IgD-negative memory B cell (primary cell): ENCODE measurements around the gene APAF1. TPM values are rescaled to one million over a fixed set of nuclear protein-coding genes. Genes with fewer than 3 reads are reported as not detected.
"Not testable (repeated sequence)": the region's sequence is repeated elsewhere in the genome, so short reads cannot be mapped to it uniquely, and the experiment has no call there.

Experiments
- H3K27ac Mint-ChIP-seq, 3 donors: one replicate each; pipeline ENCODE4 v1.8.0; 2020 to 2022; ENCODE audit warnings: mild to moderate bottlenecking in 3 of 3, mixed read lengths in 3 of 3, moderate library complexity in 1 of 3
- H3K27me3 Mint-ChIP-seq: one replicate; pipeline ENCODE4 v1.8.0; 2021; ENCODE audit warnings: mixed read lengths
- H3K36me3 Mint-ChIP-seq: one replicate; pipeline ENCODE4 v1.8.0; 2020; ENCODE audit warnings: mild to moderate bottlenecking, mixed read lengths
- H3K4me1 Mint-ChIP-seq, 3 donors: one replicate each; pipeline ENCODE4 v1.8.0; 2020 to 2022; ENCODE audit warnings: mixed read lengths in 3 of 3, mild to moderate bottlenecking in 1 of 3
- H3K4me3 Mint-ChIP-seq, 4 donors: one replicate each; pipeline ENCODE4 v1.8.0; 2020 to 2022; ENCODE audit warnings: mild to moderate bottlenecking in 4 of 4, mixed read lengths in 4 of 4, moderate library complexity in 3 of 4
- H3K9me3 Mint-ChIP-seq, 3 donors: one replicate each; pipeline ENCODE4 v1.8.0; 2020 to 2021; ENCODE audit warnings: mixed read lengths in 3 of 3, mild to moderate bottlenecking in 1 of 3
- polyA plus RNA-seq: library from polyadenylated mRNA; unstranded; fragments of 300-500 nt; fragmentation: Illumina TruSeq; gene quantifications from one replicate; pipeline ENCODE4 v1.2.3, GENCODE V29; 2021

APAF1 gene
- 10.6 TPM for polyA plus RNA-seq

- Mint-ChIP-seq H3K9me3 (no peaks in the 10 kb centered on the region), H3K27me3 (no peaks in the 10 kb centered on the region), H3K4me3 (peak within 1 kb of the TSS; percentile 98 to 100 (median 99)), H3K4me1 (peaks cover 12 to 30% (median 18%) of the 10 kb centered on the region in 3 donors), H3K36me3 (peaks cover 3% of the 10 kb centered on the region), H3K27ac (peak within 1 kb of the TSS; percentile 92 to 99 (median 98))
These were observed at the start of gene APAF1, which contains the start of gene IKBIP for GRCh38 chr12:98644712-98645571. Gene APAF1, plus strand, starts transcription at chr12:98645290. Its CDS starts 3,070 bp downstream, at chr12:98648360. Gene IKBIP, minus strand, starts transcription at chr12:98644788. Its CDS starts 87 bp downstream, at chr12:98644701.

- Mint-ChIP-seq H3K27ac (peak overlapping the region in 2 of 3 donors; percentile 31 to 73), H3K4me1 (peaks cover 20 to 27% (median 24%) of the 10 kb centered on the region in 3 donors)
- not testable (repeated sequence) for H3K36me3 Mint-ChIP-seq, H3K9me3 Mint-ChIP-seq, H3K4me3 Mint-ChIP-seq, H3K27me3 Mint-ChIP-seq
These were observed 47.8 kb upstream of the APAF1 start for GRCh38 chr12:98597313-98597712.

- H3K4me1 Mint-ChIP-seq, result peaks cover 0 to 8% (median 3%) of the 10 kb centered on the region in 3 donors
- no peak overlapping the region for H3K4me3 Mint-ChIP-seq
- H3K36me3 Mint-ChIP-seq, result peaks cover 3% of the 10 kb centered on the region
- H3K27ac Mint-ChIP-seq, result peak overlapping the region in 1 of 3 donors; percentile 60
- no peaks in the 10 kb centered on the region for H3K9me3 Mint-ChIP-seq
- no peaks in the 10 kb centered on the region for H3K27me3 Mint-ChIP-seq
These were observed 43.2 kb upstream of the APAF1 start for GRCh38 chr12:98601924-98602323.

GRCh38 chr12:98606359-98606988, 38.6 kb upstream of the APAF1 start:
- Mint-ChIP-seq H3K4me1 (peaks cover 5 to 10% (median 6%) of the 10 kb centered on the region in 3 donors), H3K36me3 (peaks cover 3% of the 10 kb centered on the region), H3K4me3 (peak overlapping the region in 1 of 4 donors; percentile 88), H3K27me3 (no peaks in the 10 kb centered on the region), H3K27ac (peak overlapping the region in 2 of 3 donors; percentile 46 to 79), H3K9me3 (no peaks in the 10 kb centered on the region)

GRCh38 chr12:98610596-98610995, 34.5 kb upstream of the APAF1 start:
- Mint-ChIP-seq H3K9me3 (no peaks in the 10 kb centered on the region), H3K36me3 (no peaks in the 10 kb centered on the region), H3K4me1 (peaks cover 13 to 21% (median 17%) of the 10 kb centered on the region in 3 donors), H3K27ac (no peak overlapping the region), H3K27me3 (no peaks in the 10 kb centered on the region), H3K4me3 (no peak overlapping the region)

GRCh38 chr12:98612696-98613334, 32.3 kb upstream of the APAF1 start:
- H3K4me3 Mint-ChIP-seq, result peak overlapping the region in 3 of 4 donors; percentile 1 to 63 (median 59)
- no peaks in the 10 kb centered on the region for H3K27me3 Mint-ChIP-seq

GRCh38 chr12:98618952-98619351, 26.1 kb upstream of the APAF1 start:
- Mint-ChIP-seq H3K27ac (no peak overlapping the region), H3K36me3 (peaks cover 2% of the 10 kb centered on the region), H3K9me3 (no peaks in the 10 kb centered on the region), H3K4me3 (peak overlapping the region in 1 of 4 donors; percentile 58), H3K27me3 (no peaks in the 10 kb centered on the region), H3K4me1 (peaks cover 4 to 12% (median 6%) of the 10 kb centered on the region in 3 donors)

More at GRCh38 chr12:98612696-98613334, 32.3 kb upstream of the APAF1 start:
- H3K9me3 Mint-ChIP-seq, result no peaks in the 10 kb centered on the region
- peaks cover 2% of the 10 kb centered on the region for H3K36me3 Mint-ChIP-seq
- peak overlapping the region; percentile 82 to 97 (median 83) for H3K27ac Mint-ChIP-seq
- peaks cover 7 to 12% (median 11%) of the 10 kb centered on the region in 3 donors for H3K4me1 Mint-ChIP-seq

GRCh38 chr12:98635657-98636323, 9.3 kb upstream of the APAF1 start:
- H3K4me3 Mint-ChIP-seq, result peak overlapping the region in 1 of 4 donors; percentile 49
- H3K27ac Mint-ChIP-seq, result no peak overlapping the region
- H3K36me3 Mint-ChIP-seq, result peaks cover 4% of the 10 kb centered on the region
- H3K27me3 Mint-ChIP-seq, result no peaks in the 10 kb centered on the region
- H3K9me3 Mint-ChIP-seq, result no peaks in the 10 kb centered on the region
- H3K4me1 Mint-ChIP-seq, result peaks cover 11 to 19% (median 19%) of the 10 kb centered on the region in 3 donors

GRCh38 chr12:98637068-98637467, 8.0 kb upstream of the APAF1 start:
- H3K4me1 Mint-ChIP-seq, result peaks cover 11 to 19% (median 19%) of the 10 kb centered on the region in 3 donors
- no peak overlapping the region for H3K4me3 Mint-ChIP-seq
- no peak overlapping the region for H3K27ac Mint-ChIP-seq
- no peaks in the 10 kb centered on the region for H3K27me3 Mint-ChIP-seq
- H3K9me3 Mint-ChIP-seq, result no peaks in the 10 kb centered on the region
- H3K36me3 Mint-ChIP-seq, result peaks cover 7% of the 10 kb centered on the region

- no peak overlapping the region for H3K27ac Mint-ChIP-seq
- H3K4me3 Mint-ChIP-seq, result no peak overlapping the region
- no peaks in the 10 kb centered on the region for H3K9me3 Mint-ChIP-seq
- H3K4me1 Mint-ChIP-seq, result peaks cover 11 to 20% (median 19%) of the 10 kb centered on the region in 3 donors
- H3K27me3 Mint-ChIP-seq, result no peaks in the 10 kb centered on the region
- peaks cover 7% of the 10 kb centered on the region for H3K36me3 Mint-ChIP-seq
These were observed 7.1 kb upstream of the APAF1 start for GRCh38 chr12:98638009-98638408.

GRCh38 chr12:98639491-98639890, 5.6 kb upstream of the APAF1 start:
- Mint-ChIP-seq H3K27ac (no peak overlapping the region), H3K9me3 (no peaks in the 10 kb centered on the region), H3K4me1 (peaks cover 16 to 22% (median 21%) of the 10 kb centered on the region in 3 donors), H3K36me3 (peaks cover 5% of the 10 kb centered on the region), H3K4me3 (peak overlapping the region in 1 of 4 donors; percentile 25), H3K27me3 (no peaks in the 10 kb centered on the region)

- Mint-ChIP-seq H3K4me1 (peaks cover 12 to 24% (median 17%) of the 10 kb centered on the region in 3 donors), H3K4me3 (peak overlapping the region; percentile 41 to 99 (median 52))
- not testable (repeated sequence) for H3K27me3 Mint-ChIP-seq, H3K36me3 Mint-ChIP-seq, H3K27ac Mint-ChIP-seq, H3K9me3 Mint-ChIP-seq
These were observed 2.3 kb upstream of the APAF1 start for GRCh38 chr12:98642801-98643200.

- H3K36me3 Mint-ChIP-seq, result peaks cover 3% of the 10 kb centered on the region
- H3K4me3 Mint-ChIP-seq, result peak overlapping the region; percentile 98 to 100 (median 99)
- H3K27me3 Mint-ChIP-seq, result no peaks in the 10 kb centered on the region
- H3K27ac Mint-ChIP-seq, result peak overlapping the region; percentile 92 to 99 (median 98)
- H3K4me1 Mint-ChIP-seq, result peaks cover 12 to 30% (median 18%) of the 10 kb centered on the region in 3 donors
- no peaks in the 10 kb centered on the region for H3K9me3 Mint-ChIP-seq
These were observed 718 bp upstream of the APAF1 start for GRCh38 chr12:98644433-98644711.

GRCh38 chr12:98645572-98646067, 530 bp downstream of the APAF1 start:
- no peaks in the 10 kb centered on the region for H3K27me3 Mint-ChIP-seq
- H3K4me3 Mint-ChIP-seq, result peak overlapping the region; percentile 98 to 100 (median 98)
- peaks cover 3% of the 10 kb centered on the region for H3K36me3 Mint-ChIP-seq
- H3K4me1 Mint-ChIP-seq, result peaks cover 12 to 30% (median 18%) of the 10 kb centered on the region in 3 donors
- H3K9me3 Mint-ChIP-seq, result no peaks in the 10 kb centered on the region
- peak overlapping the region; percentile 89 to 99 (median 90) for H3K27ac Mint-ChIP-seq
